Measurements from ENCODE around the gene ACACA.

GRCh38 chr17:37162800-37163199 is 243.8 kb downstream of the ACACA start:
- TF ChIP-seq GATA2 (IDR thresholded peaks at IDR 0.05; ENCODE audit: low read depth, low read length) (no peak), GATA3 (IDR thresholded peaks at IDR 0.05; ENCODE audit: low read depth, low read length) (no peak)

Measured in SH-SY5Y (cell line).